ENCODE measurements around the gene AP1G2.

DNA sequence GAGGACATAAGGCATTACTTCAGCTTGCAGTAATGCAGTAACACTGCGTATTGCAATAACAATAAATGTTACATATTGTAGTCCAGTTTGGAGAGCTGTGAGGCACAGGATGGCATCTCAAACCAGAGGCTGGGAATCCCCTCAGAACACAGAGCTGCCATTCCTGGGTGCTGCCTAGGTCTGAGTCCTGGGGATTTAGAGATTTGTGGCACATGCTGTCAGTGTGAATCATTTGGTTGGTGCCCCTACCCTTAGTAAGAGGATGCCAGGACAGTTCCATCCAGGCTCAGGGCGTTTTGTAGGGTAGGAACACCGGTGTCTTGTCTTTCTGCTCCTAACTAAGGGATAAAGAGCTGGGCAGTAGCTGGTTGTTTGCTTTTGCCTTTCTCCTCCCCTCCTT lies 38.6 kb downstream of the AP1G2 start:
- TF ChIP-seq, protein P1, sequence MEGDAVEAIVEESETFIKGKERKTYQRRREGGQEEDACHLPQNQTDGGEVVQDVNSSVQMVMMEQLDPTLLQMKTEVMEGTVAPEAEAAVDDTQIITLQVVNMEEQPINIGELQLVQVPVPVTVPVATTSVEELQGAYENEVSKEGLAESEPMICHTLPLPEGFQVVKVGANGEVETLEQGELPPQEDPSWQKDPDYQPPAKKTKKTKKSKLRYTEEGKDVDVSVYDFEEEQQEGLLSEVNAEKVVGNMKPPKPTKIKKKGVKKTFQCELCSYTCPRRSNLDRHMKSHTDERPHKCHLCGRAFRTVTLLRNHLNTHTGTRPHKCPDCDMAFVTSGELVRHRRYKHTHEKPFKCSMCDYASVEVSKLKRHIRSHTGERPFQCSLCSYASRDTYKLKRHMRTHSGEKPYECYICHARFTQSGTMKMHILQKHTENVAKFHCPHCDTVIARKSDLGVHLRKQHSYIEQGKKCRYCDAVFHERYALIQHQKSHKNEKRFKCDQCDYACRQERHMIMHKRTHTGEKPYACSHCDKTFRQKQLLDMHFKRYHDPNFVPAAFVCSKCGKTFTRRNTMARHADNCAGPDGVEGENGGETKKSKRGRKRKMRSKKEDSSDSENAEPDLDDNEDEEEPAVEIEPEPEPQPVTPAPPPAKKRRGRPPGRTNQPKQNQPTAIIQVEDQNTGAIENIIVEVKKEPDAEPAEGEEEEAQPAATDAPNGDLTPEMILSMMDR (conservative IDR thresholded peaks at IDR 0.05; ENCODE audit: low read depth, low read length): no peak
- no peak for TF ChIP-seq EZH2 (IDR thresholded peaks at IDR 0.05; ENCODE audit: borderline replicate concordance, low read depth, low read length, poor library complexity, severe bottlenecking)

Measured in A673 (cell line).